SK-N-SH (cell line): ENCODE measurements around the gene CRB1. TPM values are rescaled to one million over a fixed set of nuclear protein-coding genes. Genes with fewer than 3 reads are reported as not detected.
A peak's percentile ranks its signal among the peaks of the same experiment; 100 is the strongest.

Source experiments
- CTCF ChIA-PET: fragments of 300-600, 350-600 bp; formaldehyde crosslinking; extraction: SDS; loops from one replicate; lab custom pipeline; 2021; lab: Yijun Ruan, JAX
- POLR2A ChIA-PET: fragments of 350-600 bp; sonication (Branson Sonifier 250); formaldehyde crosslinking; extraction: SDS; loops from one replicate; lab custom pipeline; 2020; ENCODE audit warnings: antibody characterized with exemption, inconsistent platforms; lab: Yijun Ruan, JAX
- DNase-seq: peaks from one replicate; pipeline ENCODE4 v3.0.0; 2012
- H2AFZ ChIP-seq: fragments of 200-600 bp; sonication (generic); 2 replicates; pipeline ENCODE4 v1.8.1; 2016; ENCODE audit warnings: antibody characterized with exemption, mild to moderate bottlenecking, low read depth
- H3F3A ChIP-seq: fragments of 200-600 bp; sonication (generic); replicated peaks from 2 replicates; pipeline ENCODE3; 2016; ENCODE audit warnings: antibody characterized with exemption, mild to moderate bottlenecking; ENCODE audit not compliant: insufficient read depth
- H3K27ac ChIP-seq, 2 experiments: fragments of 200-500 bp in 1 of 2; fragments of 200-600 bp in 1 of 2; sonication (Bioruptor generic) in 1 of 2; sonication (generic), shearing (Covaris generic) in 1 of 2; 2 replicates each; pipeline versions ENCODE4 v1.5.1 to v1.6.1; 2014 to 2016; ENCODE audit warnings: low read depth in 2 of 2, inconsistent platforms in 1 of 2, low read length in 1 of 2, mild to moderate bottlenecking in 1 of 2, mixed read lengths in 1 of 2
- H3K27me3 ChIP-seq: fragments of 200-600 bp; sonication (generic), shearing (Covaris generic); 2 replicates; pipeline ENCODE4 v1.6.1; 2016; ENCODE audit warnings: mixed run types; ENCODE audit not compliant: insufficient read depth
- H3K36me3 ChIP-seq, 2 experiments: fragments of 200-500 bp in 1 of 2; fragments of 200-600 bp in 1 of 2; sonication (Bioruptor generic) in 1 of 2; sonication (generic) in 1 of 2; replicated peaks in 1 of 2; 2 replicates each; pipeline versions ENCODE3 to v1.5.1; 2014 to 2016; ENCODE audit warnings: low read length in 1 of 2, mild to moderate bottlenecking in 1 of 2; ENCODE audit not compliant: insufficient read depth in 2 of 2, control insufficient read depth in 1 of 2
- H3K4me1 ChIP-seq, 2 experiments: fragments of 200-500 bp in 1 of 2; fragments of 200-600 bp in 1 of 2; sonication (Bioruptor generic) in 1 of 2; sonication (generic), shearing (Covaris generic) in 1 of 2; 2 replicates each; pipeline versions ENCODE4 v1.5.1 to v1.6.1; 2014 to 2016; ENCODE audit warnings: low read depth in 1 of 2, low read length in 1 of 2, mixed run types in 1 of 2; ENCODE audit not compliant: insufficient read depth in 2 of 2, control insufficient read depth in 1 of 2
- H3K4me2 ChIP-seq: fragments of 200-600 bp; sonication (generic), shearing (Covaris generic); 2 replicates; pipeline ENCODE4 v1.6.1; 2017; ENCODE audit warnings: mixed run types
- H3K4me3 ChIP-seq, 2 experiments: fragments of 200-500 bp in 1 of 2; fragments of 200-600 bp in 1 of 2; sonication (Bioruptor generic) in 1 of 2; sonication (generic), shearing (Covaris generic) in 1 of 2; 2 replicates each; pipeline versions ENCODE4 v1.5.1 to v1.8.1; 2014 to 2016; ENCODE audit warnings: low read depth in 2 of 2, inconsistent platforms in 1 of 2, low read length in 1 of 2, mild to moderate bottlenecking in 1 of 2, mixed read lengths in 1 of 2, moderate library complexity in 1 of 2
- H3K79me2 ChIP-seq: fragments of 200-600 bp; sonication (generic); 2 replicates; pipeline ENCODE4 v1.8.1; 2017; ENCODE audit warnings: mild to moderate bottlenecking; ENCODE audit not compliant: insufficient read depth
- H3K9ac ChIP-seq: fragments of 200-600 bp; sonication (generic); 2 replicates; pipeline ENCODE4 v1.6.1; 2017; ENCODE audit warnings: mixed run types
- H3K9me2 ChIP-seq: fragments of 200-600 bp; sonication (generic); 2 replicates; pipeline ENCODE4 v1.6.1; 2017; ENCODE audit warnings: mixed run types
- H3K9me3 ChIP-seq: fragments of 200-600 bp; sonication (generic); 2 replicates; pipeline ENCODE4 v1.6.1; 2017; ENCODE audit warnings: mixed run types, mild to moderate bottlenecking, moderate library complexity
- H4K20me1 ChIP-seq: fragments of 200-600 bp; sonication (generic); 2 replicates; pipeline ENCODE4 v1.6.1; 2017; ENCODE audit warnings: mild to moderate bottlenecking, mixed run types; ENCODE audit not compliant: insufficient read depth
- CTCF ChIP-seq: fragments of 200-600 bp; sonication (generic); IDR thresholded peaks from 2 replicates; pipeline ENCODE4 v1.6.1; 2017; ENCODE audit warnings: antibody characterized with exemption, mild to moderate bottlenecking, moderate library complexity
- ELF1 ChIP-seq: IDR thresholded peaks from 2 replicates; pipeline ENCODE4 v1.4.0; 2012
- EP300 ChIP-seq, 2 experiments: IDR thresholded peaks; 2 replicates each; pipeline versions ENCODE4 v1.4.0 to v1.6.1; 2012; ENCODE audit warnings: borderline replicate concordance in 1 of 2, low read depth in 1 of 2, low read length in 1 of 2
- FOSL2 ChIP-seq: IDR thresholded peaks from 2 replicates; pipeline ENCODE4 v1.4.0; 2012; ENCODE audit warnings: low read depth, mild to moderate bottlenecking, moderate library complexity, borderline replicate concordance
- GABPA ChIP-seq: IDR thresholded peaks from 2 replicates; pipeline ENCODE4 v1.4.0; 2012; ENCODE audit warnings: low read depth, mild to moderate bottlenecking
- IRF3 ChIP-seq: fragments of 150-350 bp; IDR thresholded peaks from 2 replicates; pipeline ENCODE4 v1.6.1; 2016; ENCODE audit warnings: mild to moderate bottlenecking, low read depth, low read length
- JUND ChIP-seq: IDR thresholded peaks from 2 replicates; pipeline ENCODE4 v1.4.0; 2012
- MEF2A ChIP-seq: IDR thresholded peaks from 2 replicates; pipeline ENCODE4 v1.4.0; 2012; ENCODE audit warnings: low read depth, borderline replicate concordance
- MXI1 ChIP-seq: IDR thresholded peaks from 2 replicates; pipeline ENCODE4 v1.6.1; 2012; ENCODE audit warnings: mild to moderate bottlenecking, low read depth, low read length, improper control_type of control experiment
- PBX3 ChIP-seq: IDR thresholded peaks from 2 replicates; pipeline ENCODE4; 2012
- POLR2AphosphoS5 ChIP-seq: IDR thresholded peaks from 2 replicates; pipeline ENCODE4 v1.6.1; 2012; ENCODE audit warnings: low read depth, low read length
- RCOR1 ChIP-seq: fragments of 150-350 bp; IDR thresholded peaks from 2 replicates; pipeline ENCODE4 v1.6.1; 2017; ENCODE audit warnings: antibody characterized with exemption, low read length
- REST ChIP-seq: IDR thresholded peaks from 2 replicates; pipeline ENCODE4 v1.6.1; 2012; ENCODE audit warnings: mild to moderate bottlenecking, low read depth, low read length, moderate library complexity
- RFX5 ChIP-seq: IDR thresholded peaks from 2 replicates; pipeline ENCODE4 v1.6.1; 2012; ENCODE audit warnings: mild to moderate bottlenecking, improper control_type of control experiment, low read length
- SIN3A ChIP-seq: IDR thresholded peaks from 2 replicates; pipeline ENCODE4 v1.6.1; 2012; ENCODE audit warnings: low read depth, mild to moderate bottlenecking, low read length, moderate library complexity, borderline replicate concordance
- TAF1 ChIP-seq: IDR thresholded peaks from 2 replicates; pipeline ENCODE4 v1.6.1; 2012; ENCODE audit warnings: low read depth, mild to moderate bottlenecking, low read length, moderate library complexity, borderline replicate concordance
- USF1 ChIP-seq: IDR thresholded peaks from 2 replicates; pipeline ENCODE4 v1.4.0; 2012; ENCODE audit warnings: low read depth, borderline replicate concordance
- USF2 ChIP-seq: fragments of 150-350 bp; IDR thresholded peaks from 2 replicates; pipeline ENCODE4 v1.6.1; 2017; ENCODE audit warnings: antibody characterized with exemption, low read length, low read depth, borderline replicate concordance
- YY1 ChIP-seq: IDR thresholded peaks from 2 replicates; pipeline ENCODE4 v1.4.0; 2012; ENCODE audit warnings: low read depth, mild to moderate bottlenecking
- ZBTB33 ChIP-seq: IDR thresholded peaks from 2 replicates; pipeline ENCODE4 v1.4.0; 2012; ENCODE audit warnings: low read depth, borderline replicate concordance
- polyA plus RNA-seq, 3 experiments: library from polyadenylated mRNA; depleted of rRNA; stranded (reverse); fragments of >200 nt; gene quantifications; 2 replicates each; pipeline ENCODE4 v1.2.3, GENCODE V29; 2012

The CRB1 gene
- polyA plus RNA-seq, 1 of the 3 experiments (the other 2 are of a cell fraction): 0.13 TPM

- no peak for TF ChIP-seq FOSL2
These were observed 19.8 kb downstream of the CRB1 start (continued) for GRCh38 chr1:197287863-197288262.

GRCh38 chr1:197302775-197303174, 34.7 kb downstream of the CRB1 start:
- H3K9me2 ChIP-seq: no peaks in the 10 kb centered on the region
- H3K4me1 ChIP-seq: peaks cover 0 to 3% of the 10 kb centered on the region in 2 experiments; a peak in 3 of 4 replicates
- H3K4me3 ChIP-seq: no peak overlapping the region
- ChIA-PET CTCF (no interaction called here), POLR2A (no interaction called here)
- H3F3A ChIP-seq: peaks cover 10% of the 10 kb centered on the region
- no peaks in the 10 kb centered on the region for H3K27me3 ChIP-seq
- peak overlapping the region; percentile 8; the same call in 1 of the 2 replicates for H3K4me2 ChIP-seq
- no peaks in the 10 kb centered on the region for H3K79me2 ChIP-seq
- no peak for DNase-seq
- no peaks in the 10 kb centered on the region for H3K9me3 ChIP-seq
- H3K36me3 ChIP-seq: no peaks in the 10 kb centered on the region
- peak overlapping the region; percentile 75 to 85; a peak in 3 of 4 replicates for H3K27ac ChIP-seq
- no peaks in the 10 kb centered on the region for H4K20me1 ChIP-seq
- H3K9ac ChIP-seq: peak overlapping the region; percentile 29; the same call in 1 of the 2 replicates
- 0 out of 2 replicates have a peak overlapping the region, but pooled peaks have one; percentile 17 for H2AFZ ChIP-seq
- TF ChIP-seq YY1 (no peak), REST (no peak), POLR2AphosphoS5 (no peak), PBX3 (no peak), FOSL2 (peak; percentile 61; the same call in 1 of the 2 replicates), GABPA (no peak), CTCF (no peak), ELF1 (no peak), SIN3A (no peak), TAF1 (no peak), USF1 (no peak), RCOR1 (no peak), EP300 (IDR thresholded peaks at IDR 0.05; ENCODE audit: borderline replicate concordance in 1 of 2, low read depth in 1 of 2, low read length in 1 of 2) (no peak), RFX5 (no peak), MXI1 (no peak), MEF2A (no peak), USF2 (no peak), IRF3 (no peak), ZBTB33 (no peak), JUND (peak; percentile 54)
